Kidney epithelial cell (primary cell): ENCODE data around the gene RALGPS1. TPM values are rescaled to one million over a fixed set of nuclear protein-coding genes. Genes with fewer than 3 reads are reported as not detected.

Experiments used
- DNase-seq: peaks from one replicate; pipeline ENCODE4 v3.0.0-alpha.2; 2010; ENCODE audit warnings: low read depth
- H3K27me3 ChIP-seq: 2 replicates; pipeline ENCODE4 v1.6.0; 2011; ENCODE audit warnings: low read length; ENCODE audit not compliant: control insufficient read depth, insufficient read depth
- H3K36me3 ChIP-seq: 2 replicates; pipeline ENCODE4 v1.5.1; 2011; ENCODE audit warnings: low read length; ENCODE audit not compliant: control insufficient read depth, insufficient read depth
- H3K4me3 ChIP-seq: 2 replicates; pipeline ENCODE4 v1.5.1; 2011; ENCODE audit warnings: low read depth, mild to moderate bottlenecking, control low read depth, low read length
- CTCF ChIP-seq: IDR thresholded peaks from 2 replicates; pipeline ENCODE4 v1.5.1; 2011; ENCODE audit warnings: mild to moderate bottlenecking, moderate library complexity, low read length, control low read depth, inconsistent platforms; ENCODE audit not compliant: insufficient read depth, poor library complexity, severe bottlenecking
- total RNA-seq: library from RNA; depleted of rRNA; stranded (reverse); fragments of >200 nt; gene quantifications from 2 replicates; pipeline ENCODE4 v1.2.3, GENCODE V29; 2015

Gene RALGPS1
- total RNA-seq, 1 donor from 2014 or later, result 5.6 TPM

DNA sequence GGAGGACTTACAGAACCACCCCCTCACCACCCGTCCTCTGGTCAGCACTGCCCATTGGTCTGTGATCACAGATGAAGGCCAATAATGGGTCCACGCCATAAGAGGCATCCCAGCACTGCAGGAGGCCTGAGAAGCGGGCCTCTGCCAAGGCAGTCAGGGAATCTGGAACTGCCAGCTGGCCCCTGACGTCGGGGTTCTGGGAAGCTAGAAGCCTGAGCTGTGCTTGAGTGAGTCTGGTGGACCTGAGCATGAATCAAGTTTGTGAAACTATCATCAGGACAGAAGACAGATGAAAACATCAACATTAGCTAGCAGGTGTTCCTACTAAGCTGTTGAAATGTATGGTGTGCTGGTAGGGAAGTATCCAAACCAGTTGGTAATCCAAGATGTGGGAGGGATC, 200.0 kb downstream of the RALGPS1 start:
- no peak for DNase-seq
- no peak overlapping the region for H3K4me3 ChIP-seq
- TF ChIP-seq CTCF, result no peak
- no peaks in the 10 kb centered on the region for H3K36me3 ChIP-seq
- H3K27me3 ChIP-seq, result no peaks in the 10 kb centered on the region

GRCh38 chr9:127116088-127116726, 201.6 kb downstream of the RALGPS1 start:
- no peaks in the 10 kb centered on the region for H3K27me3 ChIP-seq
- H3K4me3 ChIP-seq, result no peak overlapping the region
- DNase-seq, result no peak
- no peak for TF ChIP-seq CTCF
- H3K36me3 ChIP-seq, result no peaks in the 10 kb centered on the region

DNA sequence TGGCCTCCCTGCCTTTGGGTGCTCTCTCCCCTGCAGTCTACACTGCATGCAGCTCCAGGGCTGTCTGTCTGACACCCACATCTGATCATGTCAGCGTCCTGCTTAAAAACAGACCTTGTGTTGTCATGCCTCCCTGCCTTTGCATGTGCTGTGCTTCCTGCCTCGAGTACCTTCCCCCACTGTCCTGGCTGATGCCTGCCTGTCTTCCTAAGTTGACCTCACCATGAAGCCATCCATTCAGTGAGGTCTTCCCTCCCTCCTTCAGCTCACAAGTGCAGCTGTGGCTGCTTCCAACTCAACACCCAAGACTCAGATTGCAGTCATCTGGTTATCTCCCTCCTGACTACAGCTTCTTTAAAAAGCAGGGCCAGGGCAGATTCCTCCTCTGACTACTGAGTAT, 202.4 kb downstream of the RALGPS1 start:
- Histone ChIP-seq H3K4me3 (no peak overlapping the region), H3K27me3 (no peaks in the 10 kb centered on the region), H3K36me3 (no peaks in the 10 kb centered on the region)
- no peak for DNase-seq
- TF ChIP-seq CTCF, result no peak

DNA sequence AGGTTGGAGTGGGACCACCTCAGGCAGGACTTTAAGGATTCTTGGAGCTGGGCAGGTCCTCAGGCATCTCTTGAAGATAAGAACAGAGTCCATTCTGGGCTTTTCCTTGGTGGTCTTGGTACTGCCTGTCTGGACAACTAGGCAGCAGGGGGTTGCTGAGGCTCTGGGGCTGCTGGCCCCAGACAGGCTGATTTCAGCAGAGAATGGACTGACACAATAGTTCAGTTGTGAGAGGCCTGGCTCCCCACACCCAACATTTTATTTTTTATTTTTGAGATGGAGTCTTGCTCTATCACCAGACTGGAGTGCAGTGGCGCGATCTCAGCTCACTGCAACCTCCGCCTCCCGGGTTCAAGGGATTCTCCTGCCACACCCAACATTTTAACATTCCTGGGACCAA, 203.2 kb downstream of the RALGPS1 start:
- Histone ChIP-seq H3K36me3 (no peaks in the 10 kb centered on the region), H3K4me3 (no peak overlapping the region), H3K27me3 (no peaks in the 10 kb centered on the region)
- DNase-seq, result no peak
- TF ChIP-seq CTCF, result no peak

GRCh38 chr9:127118597-127119319, 204.2 kb downstream of the RALGPS1 start:
- DNase-seq, result no peak

More at GRCh38 chr9:127118597-127119319, 204.2 kb downstream of the RALGPS1 start:
- no peaks in the 10 kb centered on the region for H3K27me3 ChIP-seq
- H3K36me3 ChIP-seq, result no peaks in the 10 kb centered on the region
- no peak overlapping the region for H3K4me3 ChIP-seq
- TF ChIP-seq CTCF, result no peak
